Endodermal cell (in vitro differentiated cells): ENCODE results near the gene TRIM38. TPM values are rescaled to one million over a fixed set of nuclear protein-coding genes. Genes with fewer than 3 reads are reported as not detected.

Source experiments
- DNase-seq: peaks from one replicate; pipeline ENCODE4 v3.0.0-alpha.2; 2017
- H3K27ac ChIP-seq: 2 replicates; pipeline ENCODE4 v1.5.1; 2013; ENCODE audit warnings: mild to moderate bottlenecking, low read depth, low read length, moderate library complexity
- H3K27me3 ChIP-seq: 2 replicates; pipeline ENCODE4 v1.6.1; 2013; ENCODE audit warnings: mild to moderate bottlenecking, low read length, moderate library complexity; ENCODE audit not compliant: insufficient read depth, control insufficient read depth, poor library complexity, severe bottlenecking
- H3K36me3 ChIP-seq: 2 replicates; pipeline ENCODE4 v1.7.0; 2013; ENCODE audit warnings: mild to moderate bottlenecking, low read length, moderate library complexity; ENCODE audit not compliant: control insufficient read depth, insufficient read depth
- H3K4me1 ChIP-seq: one replicate; pipeline ENCODE4 v1.7.0; 2013; ENCODE audit warnings: low read length; ENCODE audit not compliant: control insufficient read depth, insufficient read depth
- H3K4me3 ChIP-seq: 2 replicates; pipeline ENCODE4 v1.5.1; 2013; ENCODE audit warnings: mild to moderate bottlenecking, low read length, moderate library complexity
- H3K9ac ChIP-seq: 2 replicates; pipeline ENCODE4 v1.6.1; 2013; ENCODE audit warnings: mild to moderate bottlenecking, low read length, moderate library complexity; ENCODE audit not compliant: poor library complexity, severe bottlenecking; ENCODE audit errors: extremely low read depth
- H3K9me3 ChIP-seq: 2 replicates; pipeline ENCODE4 v1.6.1; 2013; ENCODE audit warnings: mild to moderate bottlenecking, low read length, moderate library complexity; ENCODE audit not compliant: control insufficient read depth
- H3K27ac Mint-ChIP-seq: 2 replicates; pipeline ENCODE4 v1.8.0; 2020; ENCODE audit warnings: mixed read lengths
- H3K27me3 Mint-ChIP-seq: 2 replicates; pipeline ENCODE4 v1.8.0; 2021; ENCODE audit warnings: mild to moderate bottlenecking, mixed read lengths; ENCODE audit not compliant: insufficient read depth
- H3K36me3 Mint-ChIP-seq: 2 replicates; pipeline ENCODE4 v1.8.0; 2020; ENCODE audit warnings: low read depth, mixed read lengths
- H3K4me1 Mint-ChIP-seq: 2 replicates; pipeline ENCODE4 v1.8.0; 2020; ENCODE audit warnings: mixed read lengths
- H3K4me3 Mint-ChIP-seq: 2 replicates; pipeline ENCODE4 v1.8.0; 2020; ENCODE audit warnings: mild to moderate bottlenecking, moderate library complexity, mixed read lengths
- H3K9me3 Mint-ChIP-seq: 2 replicates; pipeline ENCODE4 v1.8.0; 2020; ENCODE audit warnings: mild to moderate bottlenecking, mixed read lengths
- CTCF ChIP-seq: fragments of 200-600 bp; sonication (generic); conservative IDR thresholded peaks from 2 replicates; pipeline ENCODE4 v1.5.0; 2021; ENCODE audit warnings: antibody characterized with exemption, mild to moderate bottlenecking
- WGBS, 2 experiments: methylation state at CpG; one replicate each; pipeline versions ENCODE4 v1.1.5 to v1.1.7; 2013; ENCODE audit warnings: missing lambda C conversion rate in 2 of 2, mixed read lengths in 1 of 2; ENCODE audit not compliant: insufficient coverage in 1 of 2, insufficient read length in 1 of 2; 5-methylcytosine and 5-hydroxymethylcytosine counted together
- total RNA-seq, 2 donors: library from RNA; stranded (reverse); fragmentation: NEBNext Ultra II Directional in 1 of 2; extraction: Animal tissue kit (Norgen Biotek cat#: 25700) in 1 of 2; gene quantifications; 2 replicates in 1 of 2; 3 replicates in 1 of 2; pipeline ENCODE4 v1.2.1, GENCODE V29; 2021

The TRIM38 gene
- total RNA-seq, 2 donors from 2014 or later, result 4.2 to 4.4 TPM

- peak; percentile 19 for TF ChIP-seq CTCF
- no peaks in the 10 kb centered on the region for H3K27me3 Mint-ChIP-seq
- H3K4me3 Mint-ChIP-seq, result peak overlapping the region; percentile 85
- Histone ChIP-seq H3K9me3 (no peaks in the 10 kb centered on the region), H3K36me3 (no peaks in the 10 kb centered on the region), H3K9ac (peak overlapping the region; percentile 76), H3K4me1 (peaks cover 22% of the 10 kb centered on the region), H3K4me3 (peak overlapping the region; percentile 88), H3K27ac (peak overlapping the region; percentile 86), H3K27me3 (no peaks in the 10 kb centered on the region)
- 0% methylated on average over 34 to 44 of the region's 44 CpGs for WGBS, 2 experiments
- no peaks in the 10 kb centered on the region for H3K9me3 Mint-ChIP-seq
- DNase-seq, result peak; percentile 96
- no peaks in the 10 kb centered on the region for H3K36me3 Mint-ChIP-seq
- peak overlapping the region; percentile 99 for H3K27ac Mint-ChIP-seq
- peaks cover 51% of the 10 kb centered on the region for H3K4me1 Mint-ChIP-seq
Observed at GRCh38 chr6:26031595-26032339, 69.2 kb downstream of the TRIM38 start.

DNA sequence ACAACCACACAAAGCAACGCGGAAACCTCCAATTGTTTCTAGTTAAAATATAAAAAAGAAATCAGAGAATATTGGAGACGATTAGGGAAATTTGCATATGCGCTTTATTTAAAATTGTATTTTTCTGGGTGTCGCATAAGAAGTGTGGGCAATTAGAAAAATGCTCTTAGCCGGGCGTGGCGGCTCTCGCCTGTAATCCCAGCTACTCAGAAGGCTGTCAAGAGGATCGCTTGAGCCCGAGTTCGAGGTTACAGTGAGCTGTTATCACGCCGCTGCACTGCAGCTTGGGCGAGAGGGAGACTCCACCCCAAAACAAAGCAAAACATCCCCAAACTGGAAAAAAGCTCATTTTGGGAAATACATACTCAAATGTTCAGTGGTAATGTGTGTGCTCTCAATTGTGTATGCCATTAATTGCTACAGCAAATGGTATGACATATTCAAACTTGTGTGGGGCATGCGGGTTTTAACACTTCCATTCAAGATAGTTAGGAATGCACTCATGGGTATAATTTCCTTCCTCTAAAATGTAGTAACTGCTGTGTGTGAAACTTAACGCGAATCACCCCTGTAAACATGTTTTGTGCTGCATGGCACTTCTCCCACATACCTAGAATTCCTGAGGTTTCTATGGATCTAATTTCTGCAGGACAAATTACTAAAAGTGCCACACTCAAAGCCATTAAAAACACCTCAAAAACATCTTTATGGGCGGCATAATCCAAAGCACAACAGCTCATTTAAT lies 69.9 kb downstream of the TRIM38 start:
- Histone ChIP-seq H3K27ac (peak overlapping the region; percentile 86), H3K36me3 (no peaks in the 10 kb centered on the region), H3K4me1 (peaks cover 21% of the 10 kb centered on the region), H3K4me3 (peak overlapping the region; percentile 88), H3K27me3 (no peaks in the 10 kb centered on the region), H3K9ac (peak overlapping the region; percentile 76), H3K9me3 (no peaks in the 10 kb centered on the region)
- Mint-ChIP-seq H3K27me3 (no peaks in the 10 kb centered on the region), H3K4me3 (peak overlapping the region; percentile 85), H3K36me3 (no peaks in the 10 kb centered on the region), H3K27ac (peak overlapping the region; percentile 99), H3K9me3 (no peaks in the 10 kb centered on the region), H3K4me1 (peaks cover 48% of the 10 kb centered on the region)
- 0 to 1% methylated on average over 10 to 19 of the region's 19 CpGs for WGBS, 2 experiments
- DNase-seq, result peak; percentile 78
- no peak for TF ChIP-seq CTCF

GRCh38 chr6:26033085-26033940 lies 70.7 kb downstream of the TRIM38 start:
- H3K9me3 ChIP-seq, result no peaks in the 10 kb centered on the region
- no peaks in the 10 kb centered on the region for H3K27me3 ChIP-seq
- TF ChIP-seq CTCF, result no peak
- peak overlapping the region; percentile 76 for H3K9ac ChIP-seq
- H3K36me3 Mint-ChIP-seq, result no peaks in the 10 kb centered on the region
- peak overlapping the region; percentile 99 for H3K27ac Mint-ChIP-seq
- DNase-seq, result peak; percentile 87
- H3K27me3 Mint-ChIP-seq, result no peaks in the 10 kb centered on the region
- H3K4me1 Mint-ChIP-seq, result peaks cover 43% of the 10 kb centered on the region
- peaks cover 13% of the 10 kb centered on the region for H3K4me1 ChIP-seq
- H3K4me3 ChIP-seq, result peak overlapping the region; percentile 88
- 0% methylated on average over 16 to 47 of the region's 47 CpGs for WGBS, 2 experiments
- H3K27ac ChIP-seq, result peak overlapping the region; percentile 86
- no peaks in the 10 kb centered on the region for H3K36me3 ChIP-seq
- H3K9me3 Mint-ChIP-seq, result no peaks in the 10 kb centered on the region
- peak overlapping the region; percentile 85 for H3K4me3 Mint-ChIP-seq
